Measurements from ENCODE around the gene GSG1L.

Gene GSG1L

GRCh38 chr16:27822996-27823395 lies 240.5 kb downstream of the GSG1L start:
- no peak overlapping the region for H3K4me3 ChIP-seq (ENCODE audit: control insufficient read depth, low read depth, low read length)
- DNase-seq (ENCODE audit: low read depth) = no peak
- TF ChIP-seq CTCF (IDR thresholded peaks at IDR 0.05; ENCODE audit: control insufficient read depth, insufficient read depth, low read depth, low read length, missing control alignments) = no peak

- TF ChIP-seq CTCF (IDR thresholded peaks at IDR 0.05; ENCODE audit: control insufficient read depth, insufficient read depth, low read depth, low read length, missing control alignments) = no peak
- no peak overlapping the region for H3K4me3 ChIP-seq (ENCODE audit: control insufficient read depth, low read depth, low read length)
- no peak for DNase-seq (ENCODE audit: low read depth)
These were observed 241.0 kb downstream of the GSG1L start for GRCh38 chr16:27822529-27822928.

GRCh38 chr16:27820646-27821345 lies 242.7 kb downstream of the GSG1L start:
- no peak for TF ChIP-seq CTCF (IDR thresholded peaks at IDR 0.05; ENCODE audit: control insufficient read depth, insufficient read depth, low read depth, low read length, missing control alignments)
- no peak overlapping the region for H3K4me3 ChIP-seq (ENCODE audit: control insufficient read depth, low read depth, low read length)
- no peak for DNase-seq (ENCODE audit: low read depth)

GRCh38 chr16:27819881-27820610 lies 243.5 kb downstream of the GSG1L start:
- no peak for DNase-seq (ENCODE audit: low read depth)
- TF ChIP-seq CTCF (IDR thresholded peaks at IDR 0.05; ENCODE audit: control insufficient read depth, insufficient read depth, low read depth, low read length, missing control alignments) = no peak
- H3K4me3 ChIP-seq (ENCODE audit: control insufficient read depth, low read depth, low read length) = no peak overlapping the region

GRCh38 chr16:27819356-27819755 lies 244.2 kb downstream of the GSG1L start:
- H3K4me3 ChIP-seq (ENCODE audit: control insufficient read depth, low read depth, low read length) = no peak overlapping the region
- no peak for TF ChIP-seq CTCF (IDR thresholded peaks at IDR 0.05; ENCODE audit: control insufficient read depth, insufficient read depth, low read depth, low read length, missing control alignments)
- DNase-seq (ENCODE audit: low read depth) = no peak

- no peak for TF ChIP-seq CTCF (IDR thresholded peaks at IDR 0.05; ENCODE audit: control insufficient read depth, insufficient read depth, low read depth, low read length, missing control alignments)
- no peak for DNase-seq (ENCODE audit: low read depth)
- H3K4me3 ChIP-seq (ENCODE audit: control insufficient read depth, low read depth, low read length) = no peak overlapping the region
These were observed 245.3 kb downstream of the GSG1L start for GRCh38 chr16:27818246-27818645.
